Stimulated activated naive B cell treated with anti-CD40 and anti-IgM and Interleukin-4, amounts not matched to agents 10 μg/mL and 1 μg/mL and 100 μg/mL, for 72 hours (primary cell): Measurements from ENCODE around the gene ACTA2.

Experiments used
- ATAC-seq, 2 donors: fragments of 150-1000 bp; cut with Tn5 transposase; replicated peaks; 2 replicates each; pipeline ENCODE4 v1.10.0; 2021; ENCODE audit warnings: moderate library complexity in 1 of 2
- DNase-seq: peaks from one replicate; pipeline ENCODE4 v3.0.0; 2021
- H3K27ac Mint-ChIP-seq: one replicate; pipeline ENCODE4 v1.8.0; 2022; ENCODE audit warnings: mild to moderate bottlenecking, mixed read lengths
- H3K27me3 Mint-ChIP-seq, 2 donors: one replicate each; pipeline ENCODE4 v1.8.0; 2022; ENCODE audit warnings: mixed read lengths in 2 of 2
- H3K36me3 Mint-ChIP-seq, 2 donors: one replicate each; pipeline ENCODE4 v1.8.0; 2022; ENCODE audit warnings: mixed read lengths in 2 of 2, mild to moderate bottlenecking in 1 of 2
- H3K4me1 Mint-ChIP-seq, 2 donors: one replicate each; pipeline ENCODE4 v1.8.0; 2022; ENCODE audit warnings: mixed read lengths in 2 of 2, mild to moderate bottlenecking in 1 of 2
- H3K4me3 Mint-ChIP-seq, 2 donors: one replicate each; pipeline ENCODE4 v1.8.0; 2022; ENCODE audit warnings: mild to moderate bottlenecking in 2 of 2, mixed read lengths in 2 of 2, moderate library complexity in 1 of 2
- H3K9me3 Mint-ChIP-seq, 2 donors: one replicate each; pipeline ENCODE4 v1.8.0; 2022; ENCODE audit warnings: mixed read lengths in 2 of 2, mild to moderate bottlenecking in 1 of 2

The ACTA2 gene

DNA sequence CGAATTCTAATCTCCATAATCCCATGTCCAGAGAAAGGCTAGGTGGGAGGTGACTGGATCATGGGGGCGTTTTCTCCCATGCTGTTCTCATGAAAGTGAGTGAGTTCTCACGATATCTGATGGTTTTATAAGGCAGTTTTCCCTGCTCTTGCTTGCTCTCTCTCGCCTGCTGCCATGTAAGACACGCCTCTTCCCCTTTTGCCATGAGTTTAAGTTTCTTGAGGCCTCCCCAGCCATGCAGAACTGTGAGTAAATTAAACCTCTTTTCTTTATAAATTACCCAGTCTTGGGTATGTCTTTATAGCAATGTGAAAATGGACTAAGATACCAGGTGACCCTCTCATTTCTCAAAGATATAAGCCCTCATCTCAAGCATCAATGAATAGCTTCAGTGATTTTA lies 1.1 kb upstream of the ACTA2 start:
- Mint-ChIP-seq H3K27ac (no peak overlapping the region), H3K4me1 (peaks cover 0 to 2% of the 10 kb centered on the region in 2 donors), H3K4me3 (no peak overlapping the region), H3K36me3 (peaks cover 18 to 23% of the 10 kb centered on the region in 2 donors), H3K27me3 (no peaks in the 10 kb centered on the region), H3K9me3 (peaks cover 0 to 8% of the 10 kb centered on the region in 2 donors)
- no peak for ATAC-seq
- no peak for DNase-seq

DNA sequence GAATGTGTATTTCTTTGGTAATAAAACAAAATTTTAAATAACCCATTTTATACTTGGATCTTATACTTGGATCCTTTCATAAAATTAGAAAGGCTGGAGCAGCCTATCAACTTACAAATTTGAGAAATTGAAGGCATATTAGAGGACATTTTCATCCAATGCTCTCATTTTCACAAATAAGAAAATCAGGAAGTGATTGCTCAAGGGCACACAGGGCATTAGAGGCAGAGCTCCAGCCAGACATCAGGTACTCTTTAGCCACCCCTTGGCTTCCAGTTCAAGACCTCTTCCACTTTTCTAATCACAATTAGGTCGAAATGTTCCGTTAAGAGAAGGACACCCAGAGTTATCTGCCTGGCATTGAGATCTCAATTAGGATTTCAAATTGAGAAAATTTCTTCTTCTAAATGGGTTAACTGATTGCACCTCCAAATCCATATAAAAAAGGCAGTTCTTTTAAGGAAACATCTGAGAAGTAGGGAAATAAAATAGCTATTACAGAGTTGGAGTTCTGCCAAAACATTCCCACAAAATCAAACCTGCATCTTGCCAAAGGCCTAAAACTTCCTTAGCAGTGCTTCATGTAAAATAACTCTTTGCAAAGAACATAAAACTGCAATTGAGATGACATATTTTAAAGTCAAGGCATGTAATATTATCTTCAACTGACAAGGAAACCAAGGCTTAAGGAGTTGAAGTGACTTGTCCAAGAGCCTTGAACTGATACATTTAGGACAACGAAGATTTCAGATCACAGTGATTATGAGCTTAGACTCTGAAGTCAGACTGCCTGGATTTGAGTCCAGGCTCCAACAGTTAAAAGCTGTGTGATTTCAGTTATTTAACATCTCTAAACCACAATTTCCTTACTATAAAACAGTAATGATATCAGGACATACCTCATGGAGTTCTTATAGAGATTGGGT lies 2.4 kb downstream of the ACTA2 start:
- Mint-ChIP-seq H3K4me1 (peaks cover 5 to 6% of the 10 kb centered on the region in 2 donors), H3K27me3 (no peaks in the 10 kb centered on the region), H3K36me3 (peaks cover 24 to 31% of the 10 kb centered on the region in 2 donors), H3K4me3 (no peak overlapping the region), H3K9me3 (peaks cover 0 to 8% of the 10 kb centered on the region in 2 donors), H3K27ac (no peak overlapping the region)
- ATAC-seq (no peak), DNase-seq (no peak)

DNA sequence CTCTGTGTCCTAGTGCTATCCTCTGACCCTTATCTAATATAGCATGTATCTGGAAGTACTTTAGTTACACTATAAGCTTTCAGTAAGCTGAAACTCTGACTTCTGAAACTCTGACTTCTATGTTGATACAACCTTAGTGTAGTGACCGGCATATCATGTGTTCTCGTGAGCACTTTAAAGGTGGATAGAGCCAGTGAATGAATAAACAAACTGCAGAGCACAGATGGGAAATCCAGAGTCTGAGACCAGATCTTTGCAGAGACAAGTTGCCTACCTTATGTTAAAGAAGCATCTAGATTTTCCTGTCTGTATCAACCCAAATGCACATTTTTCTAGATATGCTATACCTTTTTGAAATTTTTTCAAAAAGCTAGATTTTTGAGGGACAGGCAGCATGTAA lies 3.5 kb downstream of the ACTA2 start:
- H3K27ac Mint-ChIP-seq: no peak overlapping the region
- DNase-seq (no peak), ATAC-seq (no peak)
- peaks cover 0 to 8% of the 10 kb centered on the region in 2 donors for H3K9me3 Mint-ChIP-seq
- H3K27me3 Mint-ChIP-seq: no peaks in the 10 kb centered on the region
- no peak overlapping the region for H3K4me3 Mint-ChIP-seq
- peaks cover 10 to 13% of the 10 kb centered on the region in 2 donors for H3K4me1 Mint-ChIP-seq
- H3K36me3 Mint-ChIP-seq: peaks cover 24 to 31% of the 10 kb centered on the region in 2 donors

DNA sequence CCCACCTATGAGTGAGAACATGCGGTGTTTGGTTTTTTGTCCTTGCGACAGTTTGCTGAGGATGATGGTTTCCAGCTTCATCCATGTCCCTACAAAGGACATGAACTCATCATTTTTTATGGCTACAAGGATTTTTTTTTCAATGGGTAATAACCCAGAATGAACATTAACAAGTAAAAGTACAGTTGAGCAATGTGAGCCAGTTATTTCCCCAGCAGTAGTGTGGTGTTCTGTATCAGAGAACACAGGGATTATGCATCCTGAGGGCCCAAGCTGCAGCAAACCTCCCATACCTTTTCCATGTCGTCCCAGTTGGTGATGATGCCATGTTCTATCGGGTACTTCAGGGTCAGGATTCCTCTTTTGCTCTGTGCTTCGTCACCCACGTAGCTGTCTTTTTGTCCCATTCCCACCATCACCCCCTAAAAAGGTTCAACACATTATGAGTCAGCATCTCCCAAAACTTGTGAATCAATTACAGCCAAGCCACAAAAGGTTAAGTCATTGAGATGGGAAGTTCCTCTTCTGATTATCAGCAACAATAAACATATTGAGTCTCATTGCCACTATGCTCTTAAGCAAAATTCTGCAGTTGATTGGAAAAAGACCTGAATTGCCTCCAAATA lies 5.5 kb downstream of the ACTA2 start:
- H3K27ac Mint-ChIP-seq: peak overlapping the region; percentile 14
- H3K27me3 Mint-ChIP-seq: no peaks in the 10 kb centered on the region
- no peak overlapping the region for H3K4me3 Mint-ChIP-seq
- H3K36me3 Mint-ChIP-seq: peaks cover 18 to 24% of the 10 kb centered on the region in 2 donors
- H3K9me3 Mint-ChIP-seq: no peaks in the 10 kb centered on the region
- no peak for ATAC-seq
- DNase-seq: no peak
- peaks cover 10 to 19% of the 10 kb centered on the region in 2 donors for H3K4me1 Mint-ChIP-seq

DNA sequence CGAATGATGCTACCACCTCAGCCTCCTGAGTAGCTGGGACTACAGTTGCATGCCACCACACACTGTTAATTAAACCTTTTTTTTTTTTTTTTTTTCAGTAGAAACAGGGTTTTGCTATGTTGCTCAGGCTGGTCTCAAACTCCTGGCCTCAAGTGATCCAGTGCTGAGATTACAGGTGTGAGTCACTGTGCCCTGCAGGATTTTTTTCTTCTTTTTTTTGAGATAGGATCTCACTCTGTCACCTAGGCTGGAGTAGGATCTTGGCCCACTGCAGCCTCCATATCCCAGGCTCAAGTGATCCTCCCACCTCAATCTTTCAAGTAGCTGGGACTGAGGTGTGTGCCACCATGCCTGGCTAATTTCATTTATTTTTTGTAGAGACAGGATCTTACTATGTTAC lies 6.4 kb downstream of the ACTA2 start:
- Mint-ChIP-seq H3K4me1 (peaks cover 10 to 19% of the 10 kb centered on the region in 2 donors), H3K36me3 (peaks cover 16 to 25% of the 10 kb centered on the region in 2 donors), H3K27ac (no peak overlapping the region), H3K9me3 (no peaks in the 10 kb centered on the region), H3K27me3 (no peaks in the 10 kb centered on the region), H3K4me3 (no peak overlapping the region)
- no peak for DNase-seq
- ATAC-seq: no peak

DNA sequence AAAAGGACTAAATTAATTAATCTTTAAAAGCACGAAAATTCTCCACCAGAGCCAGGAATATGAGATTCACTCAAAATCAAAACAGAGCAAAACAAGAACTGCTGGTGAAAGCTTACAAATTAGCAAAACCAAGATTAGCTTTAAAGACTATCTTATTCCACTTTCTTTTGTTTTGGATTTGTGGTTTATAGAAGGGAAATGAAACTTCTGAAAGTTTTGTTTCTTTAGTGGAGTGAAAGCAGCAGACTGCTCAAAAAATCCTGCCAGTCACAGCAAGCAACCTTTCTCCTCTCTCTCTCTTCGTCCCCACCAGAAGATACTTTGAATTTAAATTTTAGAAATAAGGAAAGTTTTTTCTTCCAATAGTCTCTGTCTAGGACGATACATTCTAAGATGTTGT lies 7.8 kb downstream of the ACTA2 start:
- ATAC-seq: peak; percentile 76 to 84
- DNase-seq: no peak
- Mint-ChIP-seq H3K27ac (no peak overlapping the region), H3K4me1 (peaks cover 10 to 19% of the 10 kb centered on the region in 2 donors), H3K4me3 (no peak overlapping the region), H3K9me3 (no peaks in the 10 kb centered on the region), H3K36me3 (peaks cover 14 to 26% of the 10 kb centered on the region in 2 donors), H3K27me3 (no peaks in the 10 kb centered on the region)

DNA sequence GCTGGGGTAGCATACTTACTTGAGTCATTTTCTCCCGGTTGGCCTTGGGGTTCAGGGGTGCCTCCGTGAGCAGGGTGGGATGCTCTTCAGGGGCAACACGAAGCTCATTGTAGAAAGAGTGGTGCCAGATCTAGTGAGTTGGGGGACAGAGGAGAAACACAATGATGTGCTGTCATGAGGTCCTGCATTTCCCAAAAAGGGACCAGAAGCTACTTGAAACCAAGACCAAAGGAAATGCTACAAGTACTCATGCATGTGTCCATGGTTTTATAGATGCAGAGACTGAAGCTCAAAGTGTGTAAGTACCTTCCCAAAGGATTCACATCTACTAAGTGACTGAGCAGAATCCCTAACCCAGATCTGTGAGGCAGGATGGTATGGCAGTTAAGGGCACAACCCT lies 8.8 kb downstream of the ACTA2 start:
- Mint-ChIP-seq H3K9me3 (no peaks in the 10 kb centered on the region), H3K36me3 (peaks cover 19 to 34% of the 10 kb centered on the region in 2 donors), H3K4me3 (no peak overlapping the region), H3K4me1 (peaks cover 10 to 19% of the 10 kb centered on the region in 2 donors), H3K27me3 (no peaks in the 10 kb centered on the region), H3K27ac (no peak overlapping the region)
- DNase-seq (no peak), ATAC-seq (no peak)

DNA sequence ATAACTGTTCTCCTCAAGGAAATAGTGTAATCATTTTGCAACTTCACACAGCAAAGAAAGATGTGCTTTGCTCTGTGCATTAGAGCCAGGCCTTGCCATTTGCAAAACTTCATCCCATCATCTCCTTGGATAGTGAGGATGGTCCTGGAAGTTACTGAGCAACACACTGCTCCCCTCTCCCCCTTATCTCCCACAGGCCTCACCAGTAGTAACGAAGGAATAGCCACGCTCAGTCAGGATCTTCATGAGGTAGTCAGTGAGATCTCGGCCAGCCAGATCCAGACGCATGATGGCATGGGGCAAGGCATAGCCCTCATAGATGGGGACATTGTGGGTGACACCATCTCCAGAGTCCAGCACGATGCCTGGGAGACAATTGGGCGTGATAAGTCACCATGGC lies 11.5 kb downstream of the ACTA2 start:
- H3K27me3 Mint-ChIP-seq: no peaks in the 10 kb centered on the region
- peaks cover 9 to 13% of the 10 kb centered on the region in 2 donors for H3K4me1 Mint-ChIP-seq
- H3K4me3 Mint-ChIP-seq: no peak overlapping the region
- H3K27ac Mint-ChIP-seq: peak overlapping the region; percentile 32
- DNase-seq: no peak
- peaks cover 20 to 37% of the 10 kb centered on the region in 2 donors for H3K36me3 Mint-ChIP-seq
- no peaks in the 10 kb centered on the region for H3K9me3 Mint-ChIP-seq
- ATAC-seq: no peak

DNA sequence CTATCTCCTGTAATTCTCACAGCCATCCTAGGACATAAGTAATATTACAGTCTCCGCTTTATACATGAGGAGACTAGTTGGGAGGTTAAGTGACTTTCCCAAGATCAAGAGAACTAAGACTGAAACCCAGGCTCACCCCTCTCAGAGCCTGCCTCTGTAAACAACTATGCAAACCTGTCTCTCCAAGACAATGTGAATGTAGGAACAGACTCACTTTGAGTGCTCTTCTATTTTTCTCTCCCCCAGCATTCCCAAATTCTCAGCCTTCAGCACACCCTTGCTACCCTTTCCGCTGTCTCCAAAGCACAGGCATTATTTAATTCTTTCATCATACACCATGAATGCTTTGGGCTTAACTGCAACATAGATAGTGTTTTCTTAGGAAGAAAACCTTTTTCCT lies 13.6 kb downstream of the ACTA2 start:
- Mint-ChIP-seq H3K4me1 (peaks cover 13 to 17% of the 10 kb centered on the region in 2 donors), H3K4me3 (no peak overlapping the region), H3K27me3 (no peaks in the 10 kb centered on the region), H3K27ac (no peak overlapping the region), H3K36me3 (peaks cover 24 to 44% of the 10 kb centered on the region in 2 donors), H3K9me3 (no peaks in the 10 kb centered on the region)
- DNase-seq (no peak), ATAC-seq (no peak)

DNA sequence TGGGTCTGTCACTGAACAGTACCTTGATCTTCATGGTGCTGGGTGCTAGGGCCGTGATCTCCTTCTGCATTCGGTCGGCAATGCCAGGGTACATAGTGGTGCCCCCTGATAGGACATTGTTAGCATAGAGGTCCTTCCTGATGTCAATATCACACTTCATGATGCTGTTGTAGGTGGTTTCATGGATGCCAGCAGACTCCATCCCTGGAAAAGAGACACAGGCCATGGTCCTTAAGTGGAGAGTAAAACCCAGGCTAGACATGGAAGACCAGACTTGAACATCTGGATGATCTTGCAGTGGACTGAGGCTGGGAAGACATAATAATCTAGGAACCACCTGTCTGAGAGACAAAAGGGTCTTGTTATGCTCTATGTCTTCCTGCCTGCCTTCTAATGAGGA lies 14.5 kb downstream of the ACTA2 start:
- DNase-seq: no peak
- Mint-ChIP-seq H3K4me1 (peaks cover 11% of the 10 kb centered on the region in 2 donors), H3K27me3 (no peaks in the 10 kb centered on the region), H3K4me3 (no peak overlapping the region), H3K36me3 (peaks cover 27 to 39% of the 10 kb centered on the region in 2 donors), H3K9me3 (no peaks in the 10 kb centered on the region), H3K27ac (no peak overlapping the region)
- ATAC-seq: no peak

DNA sequence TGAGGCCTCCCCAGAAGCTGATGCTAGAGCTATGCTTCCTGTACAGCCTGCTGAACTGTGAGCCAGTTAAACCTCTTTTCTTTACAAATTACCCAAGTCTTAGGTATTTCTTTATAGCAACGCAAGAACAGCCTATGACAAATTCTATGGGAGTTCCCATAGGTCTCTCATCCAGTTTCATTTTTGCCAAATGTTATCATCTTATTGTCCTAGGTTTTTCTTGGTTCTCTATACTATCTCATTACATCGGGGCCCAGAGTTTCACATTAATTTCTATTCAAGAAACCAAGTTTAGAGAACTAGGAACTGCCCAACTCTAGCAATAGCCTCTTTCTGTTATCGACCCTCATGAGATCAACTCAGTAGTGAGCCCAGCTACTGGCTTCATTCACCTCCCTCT lies 15.9 kb downstream of the ACTA2 start:
- Mint-ChIP-seq H3K4me1 (peaks cover 18 to 23% of the 10 kb centered on the region in 2 donors), H3K4me3 (no peak overlapping the region), H3K9me3 (no peaks in the 10 kb centered on the region), H3K36me3 (peaks cover 24 to 35% of the 10 kb centered on the region in 2 donors), H3K27ac (no peak overlapping the region), H3K27me3 (no peaks in the 10 kb centered on the region)
- DNase-seq (no peak), ATAC-seq (no peak)

DNA sequence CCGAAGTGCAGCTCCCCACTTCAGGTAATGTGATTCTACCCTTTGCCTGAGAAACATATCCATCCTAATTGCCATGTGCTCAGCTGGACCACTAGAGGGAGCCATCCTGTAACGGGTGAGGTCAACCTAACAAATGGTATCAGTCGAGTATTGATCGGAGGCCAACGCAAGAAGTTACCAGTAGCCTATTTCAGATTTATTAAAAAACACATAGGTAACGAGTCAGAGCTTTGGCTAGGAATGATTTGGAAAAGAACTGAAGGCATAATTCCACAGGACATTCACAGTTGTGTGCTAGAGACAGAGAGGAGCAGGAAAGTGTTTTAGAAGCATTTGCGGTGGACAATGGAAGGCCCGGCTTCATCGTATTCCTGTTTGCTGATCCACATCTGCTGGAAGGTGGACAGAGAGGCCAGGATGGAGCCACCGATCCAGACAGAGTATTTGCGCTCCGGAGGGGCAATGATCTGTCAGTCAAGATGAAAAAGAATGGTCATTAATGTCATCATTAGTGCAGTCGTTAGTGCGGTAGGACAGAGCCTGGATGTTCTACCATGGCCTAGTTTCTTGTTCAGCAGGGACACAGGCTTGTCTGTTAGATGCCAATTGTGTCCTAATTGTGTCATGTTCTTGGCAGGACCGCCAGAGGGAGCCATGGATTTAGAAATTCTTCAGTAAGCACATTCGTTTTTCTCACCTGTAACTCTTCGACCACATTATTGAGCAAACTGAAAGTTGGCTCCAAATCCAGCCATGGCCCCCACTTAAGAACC lies 17.5 kb downstream of the ACTA2 start:
- no peak overlapping the region for H3K27ac Mint-ChIP-seq
- H3K36me3 Mint-ChIP-seq: peaks cover 18 to 29% of the 10 kb centered on the region in 2 donors
- DNase-seq (peak; percentile 44), ATAC-seq (peak; percentile 75 to 76)
- H3K9me3 Mint-ChIP-seq: no peaks in the 10 kb centered on the region
- H3K4me3 Mint-ChIP-seq: peak overlapping the region in 1 of 2 donors; percentile 56
- H3K4me1 Mint-ChIP-seq: peaks cover 22 to 27% of the 10 kb centered on the region in 2 donors
- no peaks in the 10 kb centered on the region for H3K27me3 Mint-ChIP-seq

DNA sequence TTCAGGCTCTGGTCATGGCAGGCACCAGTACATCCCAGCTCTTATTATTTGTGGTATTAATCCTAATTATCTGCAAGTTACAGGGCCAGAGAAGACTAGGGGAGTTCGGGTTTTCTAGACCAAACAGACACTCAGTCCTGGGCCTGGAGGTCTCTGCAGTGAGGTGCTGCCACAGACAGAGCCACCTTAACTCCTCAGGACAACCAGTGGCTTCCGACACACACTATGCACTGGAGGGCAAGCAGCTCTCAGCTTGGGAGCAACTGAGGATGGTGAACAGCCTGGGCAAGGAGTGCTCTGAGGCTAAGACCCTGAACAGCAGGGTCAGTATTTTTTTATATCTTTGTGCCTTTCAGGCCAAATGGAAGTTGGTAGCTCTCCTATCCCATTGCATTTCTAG lies 19.0 kb downstream of the ACTA2 start:
- H3K4me3 Mint-ChIP-seq: no peak overlapping the region

More for the DNA sequence above, 19.0 kb downstream of the ACTA2 start:
- H3K36me3 Mint-ChIP-seq: peaks cover 16 to 23% of the 10 kb centered on the region in 2 donors
- H3K4me1 Mint-ChIP-seq: peaks cover 22 to 27% of the 10 kb centered on the region in 2 donors
- no peak overlapping the region for H3K27ac Mint-ChIP-seq
- no peaks in the 10 kb centered on the region for H3K27me3 Mint-ChIP-seq
- peaks cover 0 to 4% of the 10 kb centered on the region in 2 donors for H3K9me3 Mint-ChIP-seq
- DNase-seq (no peak), ATAC-seq (no peak)
